A549 (cell line): ENCODE data around the gene PARVB. TPM values are rescaled to one million over a fixed set of nuclear protein-coding genes. Genes with fewer than 3 reads are reported as not detected.

Experiments
- ATAC-seq, 2 experiments: fragments of 200-7000 bp in 1 of 2; fragments of >200 bp in 1 of 2; cut with Nextera tagmentation in 1 of 2; cut with Tn5 transposase in 1 of 2; 3 replicates each; pipeline versions ENCODE4 v1.8.0 to v1.9.1; 2018 to 2020; ENCODE audit warnings: mild to moderate bottlenecking in 1 of 2, moderate library complexity in 1 of 2
- CTCF ChIA-PET: fragments of 300-600 bp; sonication (Branson Sonifier 250); formaldehyde crosslinking; extraction: SDS; loops from one replicate; lab custom pipeline; 2021; ENCODE audit warnings: antibody characterized with exemption, inconsistent platforms; lab: Yijun Ruan, JAX
- POLR2A ChIA-PET: fragments of 350-600 bp; formaldehyde crosslinking; extraction: SDS; loops from one replicate; lab custom pipeline; 2021; ENCODE audit warnings: antibody characterized with exemption, inconsistent platforms; lab: Yijun Ruan, JAX
- DNase-seq, 2 experiments: peaks; one replicate each; pipeline versions ENCODE4 v3.0.0 to v3.0.0-alpha.2; 2011 to 2016; ENCODE audit warnings: low read depth in 1 of 2, low spot score in 1 of 2
- FAIRE-seq: peaks from 2 replicates; lab custom pipeline; 2011; peaks lifted over from hg19 to GRCh38; lab: Jason Lieb, UNC
- H3K27ac ChIP-seq, 2 experiments: fragments of >200 bp; sonication (Bioruptor Twin); formaldehyde crosslinking; 3 replicates each; pipeline ENCODE4 v1.5.1; 2016 to 2017
- H3K4me1 ChIP-seq: fragments of >200 bp; sonication (Bioruptor Twin); formaldehyde crosslinking; 3 replicates; pipeline ENCODE4 v1.6.1; 2016
- H3K4me2 ChIP-seq: fragments of >200 bp; sonication (Bioruptor Twin); formaldehyde crosslinking; 3 replicates; pipeline ENCODE4 v1.6.1; 2016
- H3K4me3 ChIP-seq: fragments of >200 bp; sonication (Bioruptor Twin); formaldehyde crosslinking; 3 replicates; pipeline ENCODE4 v1.5.1; 2016
- H3K9me3 ChIP-seq: fragments of >200 bp; sonication (Bioruptor Twin); formaldehyde crosslinking; 3 replicates; pipeline ENCODE4 v1.6.1; 2016
- CBX2 ChIP-seq: fragments of 200-600 bp; sonication (generic); IDR thresholded peaks from 2 replicates; pipeline ENCODE4 v1.6.1; 2016; ENCODE audit warnings: low read depth, mild to moderate bottlenecking, borderline replicate concordance
- CBX8 ChIP-seq: fragments of 200-600 bp; sonication (generic); IDR thresholded peaks from 2 replicates; pipeline ENCODE4 v1.6.1; 2016
- CEBPB ChIP-seq, 2 experiments: fragments of >200 bp in 1 of 2; sonication (Bioruptor Twin) in 1 of 2; formaldehyde crosslinking in 1 of 2; IDR thresholded peaks; 2 replicates each; pipeline ENCODE4 v1.6.1; 2012 to 2016
- CHD2 ChIP-seq: fragments of 150-350 bp; IDR thresholded peaks from 2 replicates; pipeline ENCODE4 v1.6.1; 2014; ENCODE audit warnings: low read length; ENCODE audit not compliant: partially characterized antibody
- ESRRA ChIP-seq: fragments of 150-350 bp; IDR thresholded peaks from 2 replicates; pipeline ENCODE4 v1.6.1; 2014; ENCODE audit warnings: mild to moderate bottlenecking, low read length, borderline replicate concordance
- FOSB ChIP-seq: fragments of 250-450 bp; sonication (Bioruptor Pico); IDR thresholded peaks from 2 replicates; pipeline ENCODE4 v1.5.0; 2020; ENCODE audit warnings: mild to moderate bottlenecking, moderate library complexity
- FOXS1 ChIP-seq: fragments of 250-450 bp; sonication (Bioruptor Pico); IDR thresholded peaks from 2 replicates; pipeline ENCODE4 v1.5.0; 2020; ENCODE audit warnings: mild to moderate bottlenecking, moderate library complexity
- HES2 ChIP-seq: fragments of >200 bp; sonication (Bioruptor Twin); formaldehyde crosslinking; IDR thresholded peaks from 2 replicates; pipeline ENCODE4 v1.6.1; 2016
- HOXA7 ChIP-seq: fragments of 250-450 bp; sonication (Bioruptor Pico); IDR thresholded peaks from 2 replicates; pipeline ENCODE4 v1.5.0; 2020; ENCODE audit warnings: mild to moderate bottlenecking, moderate library complexity
- KDM5A ChIP-seq: fragments of 200-600 bp; sonication (generic); IDR thresholded peaks from 2 replicates; pipeline ENCODE4 v1.6.1; 2016; ENCODE audit warnings: antibody characterized with exemption, mild to moderate bottlenecking
- MAFK ChIP-seq: fragments of 450-650 bp; IDR thresholded peaks from 2 replicates; pipeline ENCODE4 v1.6.1; 2014; ENCODE audit not compliant: partially characterized antibody
- MYC ChIP-seq: IDR thresholded peaks from 2 replicates; pipeline ENCODE4 v1.6.1; 2012; ENCODE audit warnings: mild to moderate bottlenecking, inconsistent platforms, low read length, improper control_type of control experiment, borderline replicate concordance
- NFE2L2 ChIP-seq: fragments of 150-350 bp; conservative IDR thresholded peaks from 2 replicates; pipeline ENCODE4 v1.6.1; 2014; ENCODE audit warnings: low read length
- NPAS2 ChIP-seq: fragments of 250-450 bp; sonication (Bioruptor Pico); IDR thresholded peaks from 2 replicates; pipeline ENCODE4 v1.8.0; 2022; ENCODE audit warnings: mild to moderate bottlenecking, moderate library complexity, borderline replicate concordance
- NR3C1 ChIP-seq: fragments of >200 bp; sonication (Bioruptor Twin); formaldehyde crosslinking; IDR thresholded peaks from 3 replicates; pipeline ENCODE4 v1.6.1; 2017
- PHF8 ChIP-seq: fragments of 200-600 bp; sonication (generic); IDR thresholded peaks from 2 replicates; pipeline ENCODE4 v1.6.1; 2016; ENCODE audit warnings: low read depth, mild to moderate bottlenecking, antibody characterized with exemption, moderate library complexity, borderline replicate concordance
- RAD21 ChIP-seq, 2 experiments: fragments of >200 bp in 1 of 2; sonication (Bioruptor Twin) in 1 of 2; formaldehyde crosslinking in 1 of 2; IDR thresholded peaks in 1 of 2; conservative IDR thresholded peaks in 1 of 2; 2 replicates in 1 of 2; 3 replicates in 1 of 2; pipeline ENCODE4 v1.6.1; 2012 to 2018; ENCODE audit warnings: inconsistent platforms in 1 of 2
- RCOR1 ChIP-seq: fragments of 150-350 bp; IDR thresholded peaks from 2 replicates; pipeline ENCODE4 v1.6.1; 2014; ENCODE audit warnings: antibody characterized with exemption, low read length, low read depth
- RNF2 ChIP-seq: fragments of 200-600 bp; sonication (generic); IDR thresholded peaks from 2 replicates; pipeline ENCODE4 v1.6.1; 2016; ENCODE audit warnings: low read depth, mild to moderate bottlenecking, antibody characterized with exemption, moderate library complexity, borderline replicate concordance
- SREBF2 ChIP-seq: fragments of 450-650 bp; IDR thresholded peaks from 2 replicates; pipeline ENCODE4 v1.6.1; 2014; ENCODE audit warnings: mild to moderate bottlenecking, moderate library complexity
- USF2 ChIP-seq: fragments of 450-650 bp; IDR thresholded peaks from 2 replicates; pipeline ENCODE4 v1.6.1; 2014; ENCODE audit warnings: antibody characterized with exemption
- ZC3H11A ChIP-seq: fragments of 450-650 bp; IDR thresholded peaks from 2 replicates; pipeline ENCODE4 v1.6.1; 2014; ENCODE audit warnings: antibody characterized with exemption, mild to moderate bottlenecking
- WGBS: methylation state at CpG from one replicate; pipeline ENCODE4 v1.1.6; 2017; ENCODE audit errors: missing lambda C conversion rate; 5-methylcytosine and 5-hydroxymethylcytosine counted together
- polyA plus RNA-seq, 4 experiments: library from polyadenylated mRNA; depleted of rRNA in 3 of 4; stranded (reverse); fragments of >200 nt; fragmentation: RNase III in 1 of 4; extraction: RNeasy Plus Mini Kit Qiagen cat#74134 plus additional on column Dnase treatment in 1 of 4; gene quantifications; 2 replicates in 3 of 4; 3 replicates in 1 of 4; pipeline ENCODE4 v1.2.3, GENCODE V29; 2011 to 2017
- TF ChIP-seq, protein P1 (sequence below): fragments of 200-600 bp; sonication (generic); IDR thresholded peaks from 2 replicates; pipeline ENCODE4 v1.6.1; 2016; ENCODE audit warnings: antibody characterized with exemption, mild to moderate bottlenecking, moderate library complexity
- TF ChIP-seq, protein P2 (sequence below): fragments of 250-450 bp; sonication (Bioruptor Pico); IDR thresholded peaks from 2 replicates; pipeline ENCODE4 v1.5.0; 2021; ENCODE audit warnings: mild to moderate bottlenecking, moderate library complexity, borderline replicate concordance

Gene PARVB
- polyA plus RNA-seq, 2 of the 4 experiments (the other 2 are of a cell fraction), result 28.3 to 33.5 TPM

DNA sequence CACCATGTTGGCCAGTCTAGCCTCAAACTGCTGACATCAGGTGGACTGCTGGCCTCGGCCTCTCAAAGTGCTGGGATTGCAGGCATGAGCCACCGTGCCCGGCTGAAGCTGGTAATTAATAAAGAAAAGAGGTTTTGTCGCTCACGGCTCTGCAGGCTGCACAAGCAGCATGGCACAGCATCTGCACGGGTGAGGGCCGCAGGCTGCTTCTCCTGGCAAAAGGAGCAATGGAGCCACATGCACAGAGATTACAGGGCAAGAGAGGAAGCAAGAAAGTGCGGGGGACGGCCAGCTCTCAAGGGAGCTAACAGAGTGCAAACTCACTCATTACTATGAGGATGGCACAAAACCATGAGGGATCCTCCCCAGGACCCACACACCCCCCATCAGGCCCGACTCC lies 4.7 kb upstream of the PARVB start:
- FAIRE-seq (no peak), DNase-seq (no peak), ATAC-seq (no peak)
- POLR2A ChIA-PET, result no interaction called here
- 92% methylated on average over 8 of the region's 10 CpGs for WGBS
- Histone ChIP-seq H3K9me3 (no peaks in the 10 kb centered on the region), H3K27ac (no peak overlapping the region), H3K4me3 (no peak overlapping the region), H3K4me1 (peaks cover 26% of the 10 kb centered on the region), H3K4me2 (no peak overlapping the region)
- no peak for TF ChIP-seq CBX8
- no peak for TF ChIP-seq USF2
- TF ChIP-seq FOXS1, result no peak
- no peak for TF ChIP-seq SREBF2
- no peak for TF ChIP-seq NR3C1
- no peak for TF ChIP-seq HES2
- TF ChIP-seq, protein P1, sequence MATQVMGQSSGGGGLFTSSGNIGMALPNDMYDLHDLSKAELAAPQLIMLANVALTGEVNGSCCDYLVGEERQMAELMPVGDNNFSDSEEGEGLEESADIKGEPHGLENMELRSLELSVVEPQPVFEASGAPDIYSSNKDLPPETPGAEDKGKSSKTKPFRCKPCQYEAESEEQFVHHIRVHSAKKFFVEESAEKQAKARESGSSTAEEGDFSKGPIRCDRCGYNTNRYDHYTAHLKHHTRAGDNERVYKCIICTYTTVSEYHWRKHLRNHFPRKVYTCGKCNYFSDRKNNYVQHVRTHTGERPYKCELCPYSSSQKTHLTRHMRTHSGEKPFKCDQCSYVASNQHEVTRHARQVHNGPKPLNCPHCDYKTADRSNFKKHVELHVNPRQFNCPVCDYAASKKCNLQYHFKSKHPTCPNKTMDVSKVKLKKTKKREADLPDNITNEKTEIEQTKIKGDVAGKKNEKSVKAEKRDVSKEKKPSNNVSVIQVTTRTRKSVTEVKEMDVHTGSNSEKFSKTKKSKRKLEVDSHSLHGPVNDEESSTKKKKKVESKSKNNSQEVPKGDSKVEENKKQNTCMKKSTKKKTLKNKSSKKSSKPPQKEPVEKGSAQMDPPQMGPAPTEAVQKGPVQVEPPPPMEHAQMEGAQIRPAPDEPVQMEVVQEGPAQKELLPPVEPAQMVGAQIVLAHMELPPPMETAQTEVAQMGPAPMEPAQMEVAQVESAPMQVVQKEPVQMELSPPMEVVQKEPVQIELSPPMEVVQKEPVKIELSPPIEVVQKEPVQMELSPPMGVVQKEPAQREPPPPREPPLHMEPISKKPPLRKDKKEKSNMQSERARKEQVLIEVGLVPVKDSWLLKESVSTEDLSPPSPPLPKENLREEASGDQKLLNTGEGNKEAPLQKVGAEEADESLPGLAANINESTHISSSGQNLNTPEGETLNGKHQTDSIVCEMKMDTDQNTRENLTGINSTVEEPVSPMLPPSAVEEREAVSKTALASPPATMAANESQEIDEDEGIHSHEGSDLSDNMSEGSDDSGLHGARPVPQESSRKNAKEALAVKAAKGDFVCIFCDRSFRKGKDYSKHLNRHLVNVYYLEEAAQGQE, result no peak
- TF ChIP-seq MYC, result no peak
- no peak for TF ChIP-seq ESRRA
- no peak for TF ChIP-seq RCOR1
- no peak for TF ChIP-seq PHF8
- TF ChIP-seq MAFK, result no peak
- TF ChIP-seq NPAS2, result no peak
- no peak for TF ChIP-seq RNF2
- TF ChIP-seq HOXA7, result no peak
- TF ChIP-seq, protein P2, sequence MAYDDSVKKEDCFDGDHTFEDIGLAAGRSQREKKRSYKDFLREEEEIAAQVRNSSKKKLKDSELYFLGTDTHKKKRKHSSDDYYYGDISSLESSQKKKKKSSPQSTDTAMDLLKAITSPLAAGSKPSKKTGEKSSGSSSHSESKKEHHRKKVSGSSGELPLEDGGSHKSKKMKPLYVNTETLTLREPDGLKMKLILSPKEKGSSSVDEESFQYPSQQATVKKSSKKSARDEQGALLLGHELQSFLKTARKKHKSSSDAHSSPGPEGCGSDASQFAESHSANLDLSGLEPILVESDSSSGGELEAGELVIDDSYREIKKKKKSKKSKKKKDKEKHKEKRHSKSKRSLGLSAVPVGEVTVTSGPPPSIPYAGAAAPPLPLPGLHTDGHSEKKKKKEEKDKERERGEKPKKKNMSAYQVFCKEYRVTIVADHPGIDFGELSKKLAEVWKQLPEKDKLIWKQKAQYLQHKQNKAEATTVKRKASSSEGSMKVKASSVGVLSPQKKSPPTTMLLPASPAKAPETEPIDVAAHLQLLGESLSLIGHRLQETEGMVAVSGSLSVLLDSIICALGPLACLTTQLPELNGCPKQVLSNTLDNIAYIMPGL (CRISPR knock-in tag), result no peak
- TF ChIP-seq FOSB (CRISPR knock-in tag), result no peak
- TF ChIP-seq CEBPB (IDR thresholded peaks at IDR 0.05), result no peak
- no peak for TF ChIP-seq CHD2
- TF ChIP-seq RAD21 (conservative IDR thresholded peaks at IDR 0.05 in 1 of 2, IDR thresholded peaks at IDR 0.05 in 1 of 2), result no peak
- CTCF ChIA-PET, result interaction anchor here (1.1 to 5.2 kb wide), 2 partner anchors 26 to 68 kb away, joined by 3 to 24 read pairs; no protein-coding TSS in a partner anchor

DNA sequence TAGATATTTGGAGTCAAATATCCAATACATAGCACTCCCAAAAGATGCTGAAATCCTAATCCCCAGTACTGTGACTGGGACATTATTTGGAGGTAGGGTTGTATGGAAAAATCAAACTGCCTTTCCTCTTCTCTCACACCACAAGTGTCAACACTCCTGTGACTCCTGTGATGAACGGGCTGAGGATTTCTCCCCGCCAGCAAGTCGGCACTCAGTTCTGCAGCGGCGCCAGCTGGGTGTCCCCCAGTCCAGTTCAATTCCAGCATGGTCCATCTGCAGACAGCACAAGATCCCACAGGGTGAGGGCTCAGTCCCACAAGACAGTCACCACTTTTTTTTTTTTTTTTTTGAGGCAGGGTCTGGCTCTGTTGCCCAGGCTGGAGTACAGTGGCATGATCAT lies 4.3 kb upstream of the PARVB start:
- FAIRE-seq (no peak), ATAC-seq (no peak)
- TF ChIP-seq KDM5A (no peak), SREBF2 (no peak), MYC (no peak), NPAS2 (no peak), NFE2L2 (no peak), ZC3H11A (no peak), CBX2 (no peak)
- TF ChIP-seq, all 56 proteins: peak for 0
- 96% methylated on average over 5 of the region's 5 CpGs for WGBS
- no peak for DNase-seq
- H3K9me3 ChIP-seq, result no peaks in the 10 kb centered on the region
- no peak overlapping the region for H3K4me3 ChIP-seq
- H3K4me2 ChIP-seq, result no peak overlapping the region
- POLR2A ChIA-PET, result interaction anchor here (0.7 kb wide), 1 partner anchor 8 kb away, joined by 3 read pairs; no protein-coding TSS in a partner anchor
- no peak overlapping the region for H3K27ac ChIP-seq
- H3K4me1 ChIP-seq, result peaks cover 26% of the 10 kb centered on the region
- CTCF ChIA-PET, result interaction anchor here (1.1 to 5.2 kb wide), 4 partner anchors 27 to 67 kb away, joined by 3 to 24 read pairs (median 4); no protein-coding TSS in a partner anchor
